GM13976 (cell line): Measurements from ENCODE around the gene EPHA10.
"Not testable (repeated sequence)": the region's sequence is repeated elsewhere in the genome, so short reads cannot be mapped to it uniquely, and the experiment has no call there.

ENCODE experiments used
- DNase-seq: peaks from one replicate; pipeline ENCODE4 v3.0.0; 2012; ENCODE audit warnings: low spot score
- CTCF ChIP-seq: IDR thresholded peaks from 2 replicates; pipeline ENCODE4 v1.5.1; 2012; ENCODE audit warnings: borderline replicate concordance, mild to moderate bottlenecking; ENCODE audit not compliant: insufficient read depth; ENCODE audit errors: extremely low read depth, missing control alignments, control extremely low read depth
- in situ Hi-C: fragments of 300-500 bp; cut with MboI; formaldehyde crosslinking; loops from one replicate; pipeline ENCODE4 v1.12.0; 2022; ENCODE audit warnings: low sequenced_read_pairs, mixed read lengths, inconsistent platforms; ENCODE audit not compliant: unreplicated experiment

The EPHA10 gene

GRCh38 chr1:37691497-37692077 is 73.3 kb downstream of the EPHA10 start:
- TF ChIP-seq CTCF, result no peak
- DNase-seq, result peak; percentile 49
- in situ Hi-C loops, result no loop called here

- in situ Hi-C loops, result no loop called here
- no peak for TF ChIP-seq CTCF
- no peak for DNase-seq
These were observed 76.0 kb downstream of the EPHA10 start for GRCh38 chr1:37688926-37689325.

DNA sequence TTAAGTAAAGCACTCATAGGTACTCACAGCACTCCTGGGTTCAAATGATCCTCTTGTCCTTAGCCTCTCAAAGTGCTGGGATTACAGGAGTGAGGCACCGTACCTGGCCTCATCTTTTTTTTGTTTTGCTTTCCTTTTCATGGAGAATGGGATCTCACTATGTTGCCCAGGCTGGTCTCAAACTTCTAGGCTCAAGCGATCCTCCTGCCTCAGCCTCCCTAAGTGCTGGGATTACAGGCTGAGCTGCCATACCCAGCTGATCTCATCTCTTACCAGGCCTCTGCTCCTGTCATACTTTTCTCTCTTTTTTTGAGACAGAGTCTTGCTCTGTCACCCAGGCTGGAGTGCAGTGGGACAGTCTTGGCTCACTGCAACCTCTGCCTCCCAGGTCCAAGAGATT is 77.2 kb downstream of the EPHA10 start:
- in situ Hi-C loops, result not testable (repeated sequence)

GRCh38 chr1:37685722-37686121 is 79.2 kb downstream of the EPHA10 start:
- TF ChIP-seq CTCF, result no peak
- in situ Hi-C loops, result no loop called here
- no peak for DNase-seq

More for the DNA sequence above, 77.2 kb downstream of the EPHA10 start:
- DNase-seq, result not testable (repeated sequence)

DNA sequence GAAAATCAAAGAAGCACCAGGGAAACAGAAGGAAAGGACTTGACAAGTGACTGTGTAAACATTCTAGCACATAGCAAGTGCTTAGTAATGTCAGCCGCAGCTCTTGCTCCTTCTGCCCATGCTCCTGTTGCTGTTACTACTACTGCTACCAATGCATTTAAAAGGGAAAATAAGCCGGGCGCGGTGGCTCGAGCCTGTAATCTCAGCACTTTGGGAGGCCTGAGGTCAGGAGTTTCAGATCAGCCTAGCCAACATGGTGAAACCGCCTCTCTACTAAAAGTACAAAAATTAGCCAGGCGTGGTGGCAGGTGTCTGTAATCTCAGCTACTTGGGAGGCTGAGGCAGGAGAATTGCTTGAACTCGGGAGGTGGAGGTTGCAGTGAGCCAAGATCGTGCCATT is 80.7 kb downstream of the EPHA10 start:
- DNase-seq, in situ Hi-C loops: not testable (repeated sequence)

GRCh38 chr1:37682334-37682987 is 82.5 kb downstream of the EPHA10 start:
- TF ChIP-seq CTCF, result peak; percentile 78
- in situ Hi-C loops, result no loop called here
- peak; percentile 65 for DNase-seq

- no peak for DNase-seq
- TF ChIP-seq CTCF, result no peak
- in situ Hi-C loops, result no loop called here
These were observed 84.0 kb downstream of the EPHA10 start for GRCh38 chr1:37680933-37681332.
